Measurements from ENCODE around the gene TUG1. TPM values are rescaled to one million over a fixed set of nuclear protein-coding genes. Genes with fewer than 3 reads are reported as not detected.

The TUG1 gene
- polyA plus RNA-seq (2011; rRNA removed) (63.7 and 105 TPM in 2 replicates), polyA minus RNA-seq (2011; rRNA and poly(A)+ RNA removed) (25.6 and 33.5 TPM in 2 replicates)

GRCh38 chr22:30968924-30969531 lies at the start of gene TUG1:
TSS of gene TUG1 (plus strand) at chr22:30969265.
- POLR2A ChIA-PET = interaction anchor here (0.6 to 1.8 kb wide), 3 partner anchors 68 to 113 kb away, joined by 3 to 4 read pairs (median 3); partner anchors contain the start of gene SMTN

GRCh38 chr22:30919973-30920372 lies 49.1 kb upstream of the TUG1 start:
- POLR2A ChIA-PET = no interaction called here
- Histone ChIP-seq H3K27me3 (ENCODE audit: control insufficient read depth, insufficient read depth, low read length) (no peaks in the 10 kb centered on the region), H3K36me3 (ENCODE audit: control insufficient read depth, insufficient read depth, low read length) (no peaks in the 10 kb centered on the region), H3K4me3 (ENCODE audit: low read depth, low read length) (no peak overlapping the region)
- no peak for DNase-seq (ENCODE audit: low read depth)
- TF ChIP-seq CTCF (IDR thresholded peaks at IDR 0.05; ENCODE audit: insufficient read depth, low read depth, low read length) = no peak
- CTCF ChIA-PET = interaction anchor here (0.6 to 5.5 kb wide), 32 partner anchors 9 to 354 kb away, joined by 3 to 98 read pairs (median 5); no protein-coding TSS in a partner anchor

More at GRCh38 chr22:30968924-30969531, at the start of gene TUG1:
- Histone ChIP-seq H3K27me3 (ENCODE audit: control insufficient read depth, insufficient read depth, low read length) (no peaks in the 10 kb centered on the region), H3K36me3 (ENCODE audit: control insufficient read depth, insufficient read depth, low read length) (peaks cover 7% of the 10 kb centered on the region), H3K4me3 (ENCODE audit: low read depth, low read length) (peak within 1 kb of the TSS; percentile 83)
- CTCF ChIA-PET = interaction anchor here (0.6 to 5.0 kb wide), 7 partner anchors 18 to 138 kb away, joined by 3 to 29 read pairs (median 4); partner anchors contain the start of genes SELENOM and SMTN
- peak; percentile 87 for DNase-seq (ENCODE audit: low read depth)
- TF ChIP-seq CTCF (IDR thresholded peaks at IDR 0.05; ENCODE audit: insufficient read depth, low read depth, low read length) = no peak

- H3K27me3 ChIP-seq (ENCODE audit: control insufficient read depth, insufficient read depth, low read length) = no peaks in the 10 kb centered on the region
- CTCF ChIA-PET = interaction anchor here (0.6 to 5.5 kb wide), 32 partner anchors 9 to 305 kb away, joined by 3 to 98 read pairs (median 5); no protein-coding TSS in a partner anchor
- TF ChIP-seq CTCF (IDR thresholded peaks at IDR 0.05; ENCODE audit: insufficient read depth, low read depth, low read length) = peak; percentile 91
- POLR2A ChIA-PET = no interaction called here
- DNase-seq (ENCODE audit: low read depth) = no peak
- no peak overlapping the region for H3K4me3 ChIP-seq (ENCODE audit: low read depth, low read length)
- H3K36me3 ChIP-seq (ENCODE audit: control insufficient read depth, insufficient read depth, low read length) = no peaks in the 10 kb centered on the region
Measured at GRCh38 chr22:30920407-30920806, 48.7 kb upstream of the TUG1 start.

GRCh38 chr22:30921108-30921507 lies 48.0 kb upstream of the TUG1 start:
- CTCF ChIA-PET = interaction anchor here (0.7 to 5.5 kb wide), 17 partner anchors 9 to 304 kb away, joined by 3 to 98 read pairs (median 5); no protein-coding TSS in a partner anchor
- no peaks in the 10 kb centered on the region for H3K27me3 ChIP-seq (ENCODE audit: control insufficient read depth, insufficient read depth, low read length)
- POLR2A ChIA-PET = no interaction called here
- no peak for DNase-seq (ENCODE audit: low read depth)
- TF ChIP-seq CTCF (IDR thresholded peaks at IDR 0.05; ENCODE audit: insufficient read depth, low read depth, low read length) = no peak
- peaks cover 4% of the 10 kb centered on the region for H3K36me3 ChIP-seq (ENCODE audit: control insufficient read depth, insufficient read depth, low read length)
- H3K4me3 ChIP-seq (ENCODE audit: low read depth, low read length) = no peak overlapping the region

- peaks cover 10% of the 10 kb centered on the region for H3K36me3 ChIP-seq (ENCODE audit: control insufficient read depth, insufficient read depth, low read length)
- no peak for TF ChIP-seq CTCF (IDR thresholded peaks at IDR 0.05; ENCODE audit: insufficient read depth, low read depth, low read length)
- H3K4me3 ChIP-seq (ENCODE audit: low read depth, low read length) = peak overlapping the region; percentile 34
- no peak for DNase-seq (ENCODE audit: low read depth)
- H3K27me3 ChIP-seq (ENCODE audit: control insufficient read depth, insufficient read depth, low read length) = no peaks in the 10 kb centered on the region
- POLR2A ChIA-PET = no interaction called here
- CTCF ChIA-PET = interaction anchor here (0.6 to 5.5 kb wide), 9 partner anchors 19 to 570 kb away, joined by 3 to 98 read pairs (median 5); no protein-coding TSS in a partner anchor
Measured at GRCh38 chr22:30922151-30922611, 46.9 kb upstream of the TUG1 start.
